GM21619 (cell line): ENCODE data around the gene PLAA.
"Not testable (repeated sequence)": the region's sequence is repeated elsewhere in the genome, so short reads cannot be mapped to it uniquely, and the experiment has no call there.

ENCODE experiments used
- ATAC-seq: cut with Tn5 transposase; IDR thresholded peaks from one replicate; pipeline ENCODE4 v1.9.1; 2021; ENCODE audit not compliant: unreplicated experiment

PLAA gene

GRCh38 chr9:26935847-26936246 is 11.2 kb downstream of the PLAA start:
- no peak for ATAC-seq

GRCh38 chr9:26928902-26929495 is 18.0 kb downstream of the PLAA start:
- ATAC-seq = no peak

GRCh38 chr9:26925609-26926008 is 21.4 kb downstream of the PLAA start:
- ATAC-seq = no peak

GRCh38 chr9:26919698-26920097 is 27.3 kb downstream of the PLAA start:
- ATAC-seq = no peak

GRCh38 chr9:26913138-26913668 is 33.8 kb downstream of the PLAA start:
- ATAC-seq = no peak

- ATAC-seq = no peak
Measured at GRCh38 chr9:26904671-26905070, 42.4 kb downstream of the PLAA start.

GRCh38 chr9:26904070-26904469 is 43.0 kb downstream of the PLAA start:
- ATAC-seq = no peak

GRCh38 chr9:26893030-26893676 is 53.9 kb downstream of the PLAA start:
- ATAC-seq = no peak

- peak; percentile 93 for ATAC-seq
Measured at GRCh38 chr9:26892251-26893029, 54.6 kb downstream of the PLAA start, which contains the start of gene CAAP1. CAAP1 (minus strand) TSS chr9:26892802; CDS start chr9:26892715, 87 bp downstream.

- ATAC-seq = peak; percentile 1
Measured at GRCh38 chr9:26891726-26892125, 55.3 kb downstream of the PLAA start.

GRCh38 chr9:26888271-26888670 is 58.8 kb downstream of the PLAA start:
- ATAC-seq = no peak

GRCh38 chr9:26882154-26882553 is 64.9 kb downstream of the PLAA start:
- no peak for ATAC-seq

- ATAC-seq = no peak
Measured at GRCh38 chr9:26880262-26880661, 66.8 kb downstream of the PLAA start.

GRCh38 chr9:26875155-26875554 is 71.9 kb downstream of the PLAA start:
- ATAC-seq = not testable (repeated sequence)

- ATAC-seq = no peak
Measured at GRCh38 chr9:26870292-26870691, 76.8 kb downstream of the PLAA start.

- ATAC-seq = no peak
Measured at GRCh38 chr9:26863074-26863473, 84.0 kb downstream of the PLAA start.

GRCh38 chr9:26856413-26857032 is 90.5 kb downstream of the PLAA start:
- ATAC-seq = peak; percentile 75
